HG03025 (cell line): Measurements from ENCODE around the gene SMS.
"Not testable (repeated sequence)": the region's sequence is repeated elsewhere in the genome, so short reads cannot be mapped to it uniquely, and the experiment has no call there.

Experiments used
- ATAC-seq: cut with Tn5 transposase; IDR thresholded peaks from one replicate; pipeline ENCODE4 v1.9.1; 2021; ENCODE audit warnings: mild to moderate bottlenecking, moderate library complexity; ENCODE audit not compliant: unreplicated experiment, low FRiP score

The SMS gene

GRCh38 chrX:21949689-21950088 is 9.2 kb downstream of the SMS start:
- ATAC-seq = no peak

- ATAC-seq = not testable (repeated sequence)
Measured at GRCh38 chrX:21950557-21950956, 10.0 kb downstream of the SMS start.

GRCh38 chrX:21952624-21953023 is 12.1 kb downstream of the SMS start:
- ATAC-seq = no peak

GRCh38 chrX:21953195-21953830 is 12.8 kb downstream of the SMS start:
- ATAC-seq = not testable (repeated sequence)

- ATAC-seq = no peak
Measured at GRCh38 chrX:21955403-21956189, 15.1 kb downstream of the SMS start.

- ATAC-seq = no peak
Measured at GRCh38 chrX:21956783-21957182, 16.3 kb downstream of the SMS start.

GRCh38 chrX:21958187-21958586 is 17.7 kb downstream of the SMS start:
- ATAC-seq = no peak

GRCh38 chrX:21958916-21959315 is 18.4 kb downstream of the SMS start:
- no peak for ATAC-seq

GRCh38 chrX:21959362-21960051 is 19.0 kb downstream of the SMS start:
- no peak for ATAC-seq

- no peak for ATAC-seq
Measured at GRCh38 chrX:21960569-21961541, 20.3 kb downstream of the SMS start.

GRCh38 chrX:21962361-21962760 is 21.9 kb downstream of the SMS start:
- ATAC-seq = no peak

- no peak for ATAC-seq
Measured at GRCh38 chrX:21963269-21963668, 22.8 kb downstream of the SMS start.

GRCh38 chrX:21963731-21964405 is 23.4 kb downstream of the SMS start:
- ATAC-seq = no peak

- ATAC-seq = no peak
Measured at GRCh38 chrX:21966866-21967265, 26.4 kb downstream of the SMS start.

- ATAC-seq = no peak
Measured at GRCh38 chrX:21968333-21968732, 27.8 kb downstream of the SMS start.

GRCh38 chrX:21970326-21970725 is 29.8 kb downstream of the SMS start:
- no peak for ATAC-seq

GRCh38 chrX:21972046-21972445 is 31.5 kb downstream of the SMS start:
- ATAC-seq = no peak

GRCh38 chrX:21972721-21973120 is 32.2 kb downstream of the SMS start:
- no peak for ATAC-seq

- ATAC-seq = no peak
Measured at GRCh38 chrX:21973321-21974010, 33.0 kb downstream of the SMS start.
